ENCODE results near the gene CNTNAP2. TPM values are rescaled to one million over a fixed set of nuclear protein-coding genes. Genes with fewer than 3 reads are reported as not detected.
A peak's percentile ranks its signal among the peaks of the same experiment; 100 is the strongest.

CNTNAP2 gene
- total and polyA plus RNA-seq, 2 of the 8 experiments (the other 6 are each of a cell fraction or from before 2014, with no cell fraction given), result 27.9 to 71.0 TPM

- Histone ChIP-seq H4K20me1 (replicated peaks in 1 of 2; ENCODE audit: control insufficient read depth in 1 of 2, insufficient read depth in 2 of 2, low read length in 2 of 2) (no peaks in the 10 kb centered on the region), H3K23me2 (ENCODE audit: low read depth, low read length) (no peaks in the 10 kb centered on the region), H3K56ac (replicated peaks; ENCODE audit: insufficient read length, low read depth, low read length) (no peak overlapping the region), H3K4me3 (ENCODE audit: extremely low read depth in 1 of 4, insufficient read depth in 2 of 4, low read depth in 3 of 4, low read length in 4 of 4) (no peak overlapping the region), H3K79me2 (ENCODE audit: control insufficient read depth in 1 of 2, insufficient read depth in 2 of 2, low read length in 2 of 2) (no peaks in the 10 kb centered on the region), H2BK120ac (replicated peaks; ENCODE audit: low read depth, low read length) (no peak overlapping the region), H3K4me1 (replicated peaks in 1 of 4; ENCODE audit: control insufficient read depth in 3 of 4, insufficient read depth in 4 of 4, low read length in 3 of 4) (peaks cover 0 to 10% (median 2%) of the 10 kb centered on the region in 4 experiments; a peak in 2 of 7 replicates), H3K79me1 (ENCODE audit: low read depth, low read length) (no peaks in the 10 kb centered on the region), H4K8ac (ENCODE audit: extremely low read depth, insufficient read depth, low read length) (no peak overlapping the region), H3K27ac (ENCODE audit: low read depth, low read length) (no peak overlapping the region), H3K9me3 (ENCODE audit: insufficient read depth in 2 of 2, low read depth in 1 of 2, low read length in 1 of 2) (no peaks in the 10 kb centered on the region), H4K91ac (replicated peaks; ENCODE audit: insufficient read length, low read length) (no peak overlapping the region), H3K4me2 (ENCODE audit: insufficient read depth in 1 of 2, low read depth in 2 of 2, low read length in 2 of 2) (no peak overlapping the region), H2BK5ac (ENCODE audit: low read depth, low read length) (no peak overlapping the region), H3K23ac (ENCODE audit: insufficient read length) (no peak overlapping the region), H2BK15ac (ENCODE audit: low read length) (no peak overlapping the region), H2BK12ac (ENCODE audit: low read depth, low read length) (no peak overlapping the region), H2AK5ac (ENCODE audit: low read depth, low read length) (no peak overlapping the region), H2AFZ (ENCODE audit: low read length) (peak overlapping the region; percentile 35; the same call in 1 of the 2 replicates), H3K4ac (replicated peaks; ENCODE audit: insufficient read length, low read depth, low read length) (no peak overlapping the region), H3K9ac (replicated peaks in 1 of 4; ENCODE audit: extremely low read depth in 1 of 4, low read depth in 3 of 4, low read length in 3 of 4) (no peak overlapping the region), H3K18ac (ENCODE audit: extremely low read depth, low read length) (no peak overlapping the region), H2BK20ac (ENCODE audit: low read length) (no peak overlapping the region), H3K14ac (ENCODE audit: insufficient read length) (no peak overlapping the region), H4K5ac (ENCODE audit: insufficient read length, low read depth, low read length) (no peak overlapping the region), H3K27me3 (replicated peaks in 1 of 4; ENCODE audit: control insufficient read depth in 3 of 4, extremely low read depth in 1 of 4, insufficient read depth in 3 of 4, low read length in 3 of 4) (no peaks in the 10 kb centered on the region), H3K36me3 (ENCODE audit: control insufficient read depth in 2 of 4, insufficient read depth in 4 of 4, low read length in 3 of 4) (no peaks in the 10 kb centered on the region)
- FAIRE-seq (no peak), DNase-seq (ENCODE audit: low read depth in 1 of 2, low spot score in 2 of 2) (no peak)
- ChIA-PET POLR2A (ENCODE audit: partially characterized antibody) (no interaction called here), CTCF (ENCODE audit: partially characterized antibody) (no interaction called here)
- 100% methylated on average over 1 of the region's 1 CpG; no CpG with 5 or more reads in 1 of the 2 experiments for WGBS, 2 experiments (ENCODE audit: extremely low coverage in 1 of 2, insufficient coverage in 1 of 2, insufficient read length in 1 of 2, insufficient replicate concordance in 2 of 2, low coverage in 1 of 2, low lambda C conversion rate in 2 of 2, missing lambda C conversion rate in 1 of 2)
- TF ChIP-seq SP4 (IDR thresholded peaks at IDR 0.05; ENCODE audit: low read length) (no peak), RNF2 (IDR thresholded peaks at IDR 0.05; ENCODE audit: borderline replicate concordance, low read depth, low read length, missing control alignments, poor library complexity, severe bottlenecking) (no peak), YY1 (IDR thresholded peaks at IDR 0.05; ENCODE audit: low read depth, low read length) (no peak), CHD1 (IDR thresholded peaks at IDR 0.05; ENCODE audit: low read depth, low read length) (no peak), TAF7 (optimal IDR thresholded peaks at IDR 0.05; ENCODE audit: borderline replicate concordance, low read depth, low read length) (no peak), TEAD4 (IDR thresholded peaks at IDR 0.05; ENCODE audit: low read depth, low read length) (no peak), CBX8 (IDR thresholded peaks at IDR 0.05; ENCODE audit: borderline replicate concordance, low read depth, low read length) (no peak), SP2 (IDR thresholded peaks at IDR 0.05; ENCODE audit: low read length) (no peak), SUZ12 (IDR thresholded peaks at IDR 0.05; ENCODE audit: low read length) (no peak), SIN3A (conservative IDR thresholded peaks at IDR 0.05 in 1 of 2, IDR thresholded peaks at IDR 0.05 in 1 of 2; ENCODE audit: low read depth in 1 of 2, low read length in 2 of 2) (no peak), BRCA1 (IDR thresholded peaks at IDR 0.05; ENCODE audit: low read depth, low read length) (no peak), CHD2 (IDR thresholded peaks at IDR 0.05; ENCODE audit: low read length) (no peak), CREB1 (IDR thresholded peaks at IDR 0.05) (no peak), BCL11A (IDR thresholded peaks at IDR 0.05; ENCODE audit: low read depth in 2 of 2, low read length in 2 of 2) (no peak), RFX5 (IDR thresholded peaks at IDR 0.05; ENCODE audit: borderline replicate concordance, low read depth, low read length) (no peak), GTF2F1 (IDR thresholded peaks at IDR 0.05; ENCODE audit: borderline replicate concordance, low read depth, low read length) (no peak)
These were observed 1535.0 kb downstream of the CNTNAP2 start for GRCh38 chr7:147651601-147652000.
